ENCODE measurements around the gene SP1.

GRCh38 chr12:53402871-53403270, 22.9 kb downstream of the SP1 start:
- TF ChIP-seq POLR2A (IDR thresholded peaks at IDR 0.05; ENCODE audit: low read depth, low read length) (no peak), USF2 (IDR thresholded peaks at IDR 0.05; ENCODE audit: low read depth, low read length) (no peak), CTCF (conservative IDR thresholded peaks at IDR 0.05; ENCODE audit: low read depth, low read length) (no peak), RFX5 (IDR thresholded peaks at IDR 0.05; ENCODE audit: low read depth, low read length) (no peak), BHLHE40 (IDR thresholded peaks at IDR 0.05; ENCODE audit: low read depth, low read length) (no peak), RAD21 (IDR thresholded peaks at IDR 0.05; ENCODE audit: low read length) (no peak), CEBPB (IDR thresholded peaks at IDR 0.05; ENCODE audit: low read depth, low read length) (no peak), FOS (IDR thresholded peaks at IDR 0.05; ENCODE audit: low read depth, low read length) (no peak), MAZ (IDR thresholded peaks at IDR 0.05; ENCODE audit: borderline replicate concordance, low read depth, low read length) (no peak), MAFK (IDR thresholded peaks at IDR 0.05; ENCODE audit: low read depth, low read length) (no peak), MXI1 (IDR thresholded peaks at IDR 0.05; ENCODE audit: borderline replicate concordance, low read depth, low read length) (no peak)

Data from IMR-90 (cell line).